ENCODE data around the gene NLRP5.

DNA sequence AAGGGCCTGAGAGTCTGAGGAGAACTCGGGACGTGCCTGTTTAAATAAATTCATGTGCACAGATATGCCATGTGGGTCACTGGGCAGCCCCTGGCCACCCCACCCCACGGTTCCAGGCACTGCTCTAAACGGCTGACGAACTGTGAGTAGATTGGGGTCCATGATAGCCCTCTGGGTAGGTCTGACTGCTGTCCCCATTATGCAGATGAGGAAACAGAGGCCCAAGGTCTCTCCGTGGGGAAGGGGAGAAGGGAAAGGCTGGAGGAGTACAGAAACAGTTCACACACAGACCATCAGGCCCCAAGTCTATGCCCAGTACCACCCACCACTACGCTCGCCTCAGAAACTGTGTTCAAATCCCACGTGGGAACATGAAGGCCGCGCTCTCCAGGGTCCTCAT, 120.4 kb downstream of the NLRP5 start:
- no peak for TF ChIP-seq SP1 (IDR thresholded peaks at IDR 0.05)
- TF ChIP-seq ZNF384 (IDR thresholded peaks at IDR 0.05): no peak
- TF ChIP-seq BHLHE40 (IDR thresholded peaks at IDR 0.05; ENCODE audit: borderline replicate concordance): no peak
- TF ChIP-seq TARDBP (IDR thresholded peaks at IDR 0.05): no peak
- TF ChIP-seq FOXM1 (IDR thresholded peaks at IDR 0.05; ENCODE audit: borderline replicate concordance): no peak
- no peak for TF ChIP-seq FOXK2 (IDR thresholded peaks at IDR 0.05)
- TF ChIP-seq SUZ12 (IDR thresholded peaks at IDR 0.05): no peak
- no peak for TF ChIP-seq PKNOX1 (IDR thresholded peaks at IDR 0.05)
- TF ChIP-seq ELF4 (IDR thresholded peaks at IDR 0.05): no peak
- TF ChIP-seq LEF1 (IDR thresholded peaks at IDR 0.05; ENCODE audit: borderline replicate concordance): no peak
- TF ChIP-seq CTBP1 (IDR thresholded peaks at IDR 0.05; ENCODE audit: borderline replicate concordance): no peak
- TF ChIP-seq HDGF (IDR thresholded peaks at IDR 0.05; ENCODE audit: borderline replicate concordance): no peak
- TF ChIP-seq FOXA1 (IDR thresholded peaks at IDR 0.05): no peak
- no peak for TF ChIP-seq ARNT (IDR thresholded peaks at IDR 0.05)

Data from HEK293T (cell line).